ENCODE results near the gene KCNJ9. TPM values are rescaled to one million over a fixed set of nuclear protein-coding genes. Genes with fewer than 3 reads are reported as not detected.

KCNJ9 gene
- total RNA-seq, 2 experiments from 2014 or later, result not detected

- peaks cover 36% of the 10 kb centered on the region for H3K27me3 Mint-ChIP-seq
- H3K4me1 Mint-ChIP-seq, result peaks cover 14% of the 10 kb centered on the region
- peak overlapping the region; percentile 14 for H3K4me3 Mint-ChIP-seq
- peak; percentile 77 for DNase-seq
- POLR2A ChIA-PET, result no interaction called here
- CTCF ChIA-PET, result interaction anchor here (1.1 to 5.8 kb wide), 8 partner anchors 7 to 168 kb away, joined by 3 to 42 read pairs (median 6); partner anchors contain the start of gene IGSF8
- no peaks in the 10 kb centered on the region for H3K9me3 Mint-ChIP-seq
- H3K36me3 Mint-ChIP-seq (ENCODE audit: low read depth), result peaks cover 6% of the 10 kb centered on the region
- H3K27ac Mint-ChIP-seq, result no peak overlapping the region
Observed at GRCh38 chr1:160083968-160084770, 2.8 kb downstream of the KCNJ9 start.

- H3K27ac Mint-ChIP-seq, result no peak overlapping the region
Observed at GRCh38 chr1:160084771-160085321, 3.5 kb downstream of the KCNJ9 start.

GRCh38 chr1:160085686-160086455 is 4.5 kb downstream of the KCNJ9 start:
- DNase-seq, result peak; percentile 79
- Mint-ChIP-seq H3K27me3 (peaks cover 20% of the 10 kb centered on the region), H3K9me3 (no peaks in the 10 kb centered on the region), H3K27ac (no peak overlapping the region), H3K36me3 (ENCODE audit: low read depth) (peaks cover 8% of the 10 kb centered on the region), H3K4me1 (peaks cover 14% of the 10 kb centered on the region), H3K4me3 (no peak overlapping the region)
- ChIA-PET CTCF (interaction anchor here (0.5 to 5.8 kb wide), 21 partner anchors 8 to 779 kb away, joined by 3 to 42 read pairs (median 4); partner anchors contain the start of genes IGSF8 and KCNJ10), POLR2A (no interaction called here)

More at GRCh38 chr1:160084771-160085321, 3.5 kb downstream of the KCNJ9 start:
- Mint-ChIP-seq H3K9me3 (no peaks in the 10 kb centered on the region), H3K4me1 (peaks cover 14% of the 10 kb centered on the region), H3K27me3 (peaks cover 30% of the 10 kb centered on the region), H3K36me3 (ENCODE audit: low read depth) (peaks cover 8% of the 10 kb centered on the region), H3K4me3 (no peak overlapping the region)
- DNase-seq, result no peak
- ChIA-PET POLR2A (no interaction called here), CTCF (interaction anchor here (0.6 to 5.8 kb wide), 16 partner anchors 7 to 343 kb away, joined by 3 to 42 read pairs (median 6); partner anchors contain the start of genes IGSF8 and KCNJ10)

GRCh38 chr1:160086456-160086892 is 5.1 kb downstream of the KCNJ9 start:
- H3K9me3 Mint-ChIP-seq, result no peaks in the 10 kb centered on the region
- H3K36me3 Mint-ChIP-seq (ENCODE audit: low read depth), result peaks cover 8% of the 10 kb centered on the region
- no peak overlapping the region for H3K4me3 Mint-ChIP-seq
- peaks cover 13% of the 10 kb centered on the region for H3K4me1 Mint-ChIP-seq
- CTCF ChIA-PET, result interaction anchor here (0.8 to 5.8 kb wide), 13 partner anchors 9 to 291 kb away, joined by 3 to 42 read pairs (median 6); partner anchors contain the start of genes IGSF8 and KCNJ10
- no peak for DNase-seq
- H3K27me3 Mint-ChIP-seq, result peaks cover 15% of the 10 kb centered on the region
- POLR2A ChIA-PET, result no interaction called here
- no peak overlapping the region for H3K27ac Mint-ChIP-seq

- no peak overlapping the region for H3K4me3 Mint-ChIP-seq
- ChIA-PET POLR2A (no interaction called here), CTCF (interaction anchor here (0.8 to 5.8 kb wide), 9 partner anchors 10 to 289 kb away, joined by 3 to 42 read pairs (median 6); partner anchors contain the start of genes IGSF8 and KCNJ10)
- H3K9me3 Mint-ChIP-seq, result no peaks in the 10 kb centered on the region
- H3K36me3 Mint-ChIP-seq (ENCODE audit: low read depth), result peaks cover 10% of the 10 kb centered on the region
- H3K27ac Mint-ChIP-seq, result no peak overlapping the region
- peaks cover 13% of the 10 kb centered on the region for H3K4me1 Mint-ChIP-seq
- DNase-seq, result no peak
- peaks cover 10% of the 10 kb centered on the region for H3K27me3 Mint-ChIP-seq
Observed at GRCh38 chr1:160087118-160087662, 5.9 kb downstream of the KCNJ9 start.

DNA sequence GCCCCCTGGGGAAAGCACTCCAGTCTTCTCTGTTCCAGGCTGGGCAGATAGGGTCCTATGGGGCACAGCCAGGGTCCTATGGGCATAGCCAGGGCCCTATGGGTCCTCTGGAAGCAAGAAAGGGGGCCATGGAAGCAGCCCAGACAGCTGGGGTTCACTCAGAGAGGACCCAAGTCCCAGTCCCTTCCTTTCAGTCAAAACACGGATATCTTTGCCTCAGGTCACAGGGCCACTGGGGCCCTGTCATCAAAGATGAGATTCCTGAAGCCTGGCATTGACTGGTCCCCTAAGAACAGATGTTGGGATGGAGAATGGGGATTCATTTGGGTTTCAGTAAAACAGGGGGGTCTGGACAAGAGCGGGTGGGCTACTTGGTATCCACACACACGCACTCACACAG is 8.5 kb downstream of the KCNJ9 start:
- peaks cover 12% of the 10 kb centered on the region for H3K4me1 Mint-ChIP-seq
- ChIA-PET POLR2A (no interaction called here), CTCF (interaction anchor here (5.8 kb wide), 1 partner anchor 12 kb away, joined by 32 read pairs; no protein-coding TSS in a partner anchor)

DNA sequence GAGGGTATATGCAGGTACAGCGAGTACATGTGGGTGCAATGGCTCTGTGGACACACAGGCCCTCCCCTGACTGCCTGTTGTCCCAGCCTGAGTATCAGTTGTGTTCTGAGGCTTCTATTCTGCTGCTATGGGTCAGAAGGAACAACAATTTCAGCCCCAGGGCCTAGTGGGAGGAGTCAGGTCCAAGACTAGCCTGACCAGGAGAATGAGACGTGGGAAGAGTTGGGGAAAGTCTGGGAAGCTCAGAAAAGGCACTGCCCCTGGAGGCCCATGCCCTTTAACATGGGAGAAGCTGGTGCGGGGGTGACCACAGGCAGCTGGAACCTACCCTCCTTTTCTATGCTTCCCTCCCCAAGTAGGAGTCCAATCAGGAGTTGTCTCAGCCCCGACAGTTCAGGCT is 9.4 kb downstream of the KCNJ9 start:
- CTCF ChIA-PET, result interaction anchor here (0.8 kb wide), 1 partner anchor 10 kb away, joined by 3 read pairs; no protein-coding TSS in a partner anchor
- POLR2A ChIA-PET, result no interaction called here
- H3K4me1 Mint-ChIP-seq, result peaks cover 11% of the 10 kb centered on the region
- no peak overlapping the region for H3K4me3 Mint-ChIP-seq
- H3K36me3 Mint-ChIP-seq (ENCODE audit: low read depth), result peaks cover 15% of the 10 kb centered on the region
- no peak for DNase-seq
- no peaks in the 10 kb centered on the region for H3K9me3 Mint-ChIP-seq
- no peaks in the 10 kb centered on the region for H3K27me3 Mint-ChIP-seq
- no peak overlapping the region for H3K27ac Mint-ChIP-seq

More for the DNA sequence above, 8.5 kb downstream of the KCNJ9 start:
- no peak for DNase-seq
- no peaks in the 10 kb centered on the region for H3K27me3 Mint-ChIP-seq
- H3K4me3 Mint-ChIP-seq, result no peak overlapping the region
- H3K27ac Mint-ChIP-seq, result no peak overlapping the region
- H3K36me3 Mint-ChIP-seq (ENCODE audit: low read depth), result peaks cover 15% of the 10 kb centered on the region
- H3K9me3 Mint-ChIP-seq, result no peaks in the 10 kb centered on the region

DNA sequence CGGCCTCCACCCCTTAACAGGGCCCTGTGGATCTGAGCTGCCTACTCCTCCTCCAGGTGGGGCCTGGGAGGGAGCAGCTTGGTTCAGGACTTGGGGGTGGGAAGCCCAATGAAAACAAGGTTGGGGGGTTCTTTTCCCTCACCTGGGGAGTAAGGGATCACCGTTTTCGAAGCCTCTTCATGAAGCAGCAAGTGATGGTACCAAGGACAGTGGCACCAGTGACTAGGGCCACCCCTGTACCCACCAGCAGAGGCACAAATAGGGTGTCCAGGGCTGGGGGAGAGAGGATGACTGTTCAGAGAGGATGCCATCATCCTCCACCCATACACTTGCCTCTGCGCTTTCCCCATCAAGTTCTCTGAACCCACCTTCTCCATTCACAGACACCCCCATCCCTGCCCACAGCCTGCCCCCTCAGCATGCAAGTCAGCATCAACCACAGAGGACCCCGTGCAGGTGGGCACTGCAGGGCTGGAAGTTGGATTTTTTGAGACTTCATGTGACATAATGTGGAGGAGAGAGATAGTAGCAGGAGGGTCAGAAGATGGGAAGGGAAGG is 10.4 kb downstream of the KCNJ9 start:
- no peaks in the 10 kb centered on the region for H3K9me3 Mint-ChIP-seq
- CTCF ChIA-PET, result interaction anchor here (1.1 kb wide), 1 partner anchor 41 kb away, joined by 3 read pairs; no protein-coding TSS in a partner anchor
- H3K4me1 Mint-ChIP-seq, result peaks cover 20% of the 10 kb centered on the region
- no peak for DNase-seq
- H3K27ac Mint-ChIP-seq, result no peak overlapping the region
- H3K27me3 Mint-ChIP-seq, result no peaks in the 10 kb centered on the region
- POLR2A ChIA-PET, result no interaction called here
- H3K36me3 Mint-ChIP-seq (ENCODE audit: low read depth), result peaks cover 15% of the 10 kb centered on the region
- no peak overlapping the region for H3K4me3 Mint-ChIP-seq

- ChIA-PET POLR2A (no interaction called here), CTCF (interaction anchor here (1.1 kb wide), 1 partner anchor 42 kb away, joined by 3 read pairs; no protein-coding TSS in a partner anchor)
- H3K36me3 Mint-ChIP-seq (ENCODE audit: low read depth), result peaks cover 12% of the 10 kb centered on the region
- no peaks in the 10 kb centered on the region for H3K27me3 Mint-ChIP-seq
- H3K4me3 Mint-ChIP-seq, result no peak overlapping the region
- peaks cover 28% of the 10 kb centered on the region for H3K4me1 Mint-ChIP-seq
- no peak for DNase-seq
- no peaks in the 10 kb centered on the region for H3K9me3 Mint-ChIP-seq
- H3K27ac Mint-ChIP-seq, result no peak overlapping the region
Observed at GRCh38 chr1:160092366-160093068, 11.2 kb downstream of the KCNJ9 start.

DNA sequence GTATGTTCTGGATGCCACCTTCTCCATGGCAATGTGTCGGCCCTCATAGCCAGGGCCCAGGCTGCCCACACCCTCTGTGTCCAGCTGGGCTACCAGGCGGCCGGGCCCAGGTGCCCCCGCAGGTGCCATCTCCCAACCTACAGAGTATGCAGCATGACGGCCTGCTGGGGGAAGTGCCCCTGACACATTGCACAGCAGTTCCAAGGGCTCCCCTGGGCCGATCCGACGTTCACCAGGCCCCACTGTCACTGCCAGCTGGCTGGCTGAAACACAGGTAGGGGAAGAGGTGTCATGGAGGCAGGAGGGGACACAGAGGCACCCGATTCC is 11.7 kb downstream of the KCNJ9 start:
- no peaks in the 10 kb centered on the region for H3K9me3 Mint-ChIP-seq
- H3K4me1 Mint-ChIP-seq, result peaks cover 30% of the 10 kb centered on the region
- H3K4me3 Mint-ChIP-seq, result no peak overlapping the region
- POLR2A ChIA-PET, result no interaction called here
- CTCF ChIA-PET, result interaction anchor here (1.2 kb wide), 1 partner anchor 46 kb away, joined by 4 read pairs; no protein-coding TSS in a partner anchor
- H3K27ac Mint-ChIP-seq, result no peak overlapping the region
- H3K27me3 Mint-ChIP-seq, result no peaks in the 10 kb centered on the region
- peaks cover 12% of the 10 kb centered on the region for H3K36me3 Mint-ChIP-seq (ENCODE audit: low read depth)
- no peak for DNase-seq

GRCh38 chr1:160093624-160094290 is 12.4 kb downstream of the KCNJ9 start:
- H3K4me3 Mint-ChIP-seq, result no peak overlapping the region
- H3K9me3 Mint-ChIP-seq, result no peaks in the 10 kb centered on the region
- H3K4me1 Mint-ChIP-seq, result peaks cover 30% of the 10 kb centered on the region
- no peaks in the 10 kb centered on the region for H3K27me3 Mint-ChIP-seq
- ChIA-PET CTCF (interaction anchor here (1.1 to 1.2 kb wide), 2 partner anchors 47 to 48 kb away, joined by 3 to 4 read pairs; no protein-coding TSS in a partner anchor), POLR2A (no interaction called here)
- DNase-seq, result no peak
- H3K27ac Mint-ChIP-seq, result no peak overlapping the region
- H3K36me3 Mint-ChIP-seq (ENCODE audit: low read depth), result peaks cover 12% of the 10 kb centered on the region
